Activated T-cell treated with anti-CD3 and anti-CD28 coated beads, Interleukin-2, amount 50 U/mL, for 24 hours (primary cell): ENCODE measurements around the gene NRXN3.

ENCODE experiments used
- DNase-seq: peaks from one replicate; pipeline ENCODE4 v3.0.0-alpha.2; 2020
- H3K27ac Mint-ChIP-seq: 2 replicates; pipeline ENCODE4 v1.8.0; 2020; ENCODE audit warnings: mild to moderate bottlenecking, mixed read lengths
- H3K27me3 Mint-ChIP-seq: 2 replicates; pipeline ENCODE4 v1.8.0; 2020; ENCODE audit warnings: mixed read lengths
- H3K36me3 Mint-ChIP-seq: 2 replicates; pipeline ENCODE4 v1.8.0; 2020; ENCODE audit warnings: low read depth, mixed read lengths
- H3K4me1 Mint-ChIP-seq: 2 replicates; pipeline ENCODE4 v1.8.0; 2020; ENCODE audit warnings: low read depth, mixed read lengths
- H3K4me3 Mint-ChIP-seq: 2 replicates; pipeline ENCODE4 v1.8.0; 2020; ENCODE audit warnings: mild to moderate bottlenecking, moderate library complexity, mixed read lengths
- H3K9me3 Mint-ChIP-seq: 2 replicates; pipeline ENCODE4 v1.8.0; 2020; ENCODE audit warnings: mixed read lengths

Gene NRXN3

GRCh38 chr14:79320561-79320960 is 1150.4 kb downstream of the NRXN3 start:
- no peak overlapping the region for H3K27ac Mint-ChIP-seq
- no peaks in the 10 kb centered on the region for H3K27me3 Mint-ChIP-seq
- H3K36me3 Mint-ChIP-seq = no peaks in the 10 kb centered on the region
- H3K4me3 Mint-ChIP-seq = no peak overlapping the region
- no peak for DNase-seq
- no peaks in the 10 kb centered on the region for H3K4me1 Mint-ChIP-seq
- H3K9me3 Mint-ChIP-seq = no peaks in the 10 kb centered on the region

- no peaks in the 10 kb centered on the region for H3K36me3 Mint-ChIP-seq
- no peaks in the 10 kb centered on the region for H3K27me3 Mint-ChIP-seq
- no peaks in the 10 kb centered on the region for H3K9me3 Mint-ChIP-seq
- no peak overlapping the region for H3K27ac Mint-ChIP-seq
- no peaks in the 10 kb centered on the region for H3K4me1 Mint-ChIP-seq
- no peak overlapping the region for H3K4me3 Mint-ChIP-seq
- DNase-seq = no peak
These were observed 1150.9 kb downstream of the NRXN3 start for GRCh38 chr14:79321070-79321469.

DNA sequence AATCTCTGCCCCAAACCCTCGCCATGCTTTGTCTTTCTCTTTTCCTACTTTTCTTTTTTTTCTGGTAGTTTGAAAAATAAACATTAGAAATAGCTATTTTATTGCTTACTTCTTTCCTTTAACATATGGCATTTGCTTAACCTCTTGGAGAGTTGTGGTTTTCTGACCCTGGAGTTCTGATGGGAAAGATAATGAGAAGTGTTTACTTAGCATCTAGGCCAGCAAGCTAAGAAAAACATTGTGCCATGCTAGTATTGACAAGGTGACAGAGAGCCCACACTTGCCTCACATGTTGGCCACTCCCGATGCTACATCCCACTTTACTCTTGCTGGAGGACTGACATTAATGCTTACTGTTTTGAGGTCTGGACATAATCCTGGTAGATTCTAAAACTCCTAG is 1154.9 kb downstream of the NRXN3 start:
- DNase-seq = no peak
- no peaks in the 10 kb centered on the region for H3K36me3 Mint-ChIP-seq

DNA sequence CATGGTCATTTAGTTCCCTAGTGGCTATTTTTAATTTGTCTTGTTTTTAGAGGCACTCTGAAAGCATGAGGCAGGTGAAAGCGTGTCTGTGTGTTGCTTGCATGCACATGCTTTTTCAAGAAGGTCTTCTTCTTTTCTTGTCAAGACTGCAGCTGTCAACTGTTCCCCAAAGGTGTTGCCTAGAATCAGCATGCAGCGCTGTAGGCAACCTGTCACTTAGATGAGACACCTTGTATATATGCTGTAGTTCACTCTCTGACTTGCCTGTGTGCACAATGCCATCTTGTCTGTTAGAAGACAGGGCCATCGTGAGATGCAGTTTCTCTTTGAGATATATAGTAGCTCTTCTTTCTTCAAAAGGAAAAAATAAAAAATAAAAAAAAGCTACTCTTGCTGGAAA is 1155.4 kb downstream of the NRXN3 start:
- H3K27me3 Mint-ChIP-seq = no peaks in the 10 kb centered on the region
- no peak overlapping the region for H3K27ac Mint-ChIP-seq
- no peaks in the 10 kb centered on the region for H3K36me3 Mint-ChIP-seq
- DNase-seq = no peak
- H3K9me3 Mint-ChIP-seq = peaks cover 2% of the 10 kb centered on the region
- H3K4me3 Mint-ChIP-seq = no peak overlapping the region
- no peaks in the 10 kb centered on the region for H3K4me1 Mint-ChIP-seq

More for the DNA sequence above, 1154.9 kb downstream of the NRXN3 start:
- H3K4me3 Mint-ChIP-seq = no peak overlapping the region
- H3K27ac Mint-ChIP-seq = no peak overlapping the region
- H3K27me3 Mint-ChIP-seq = no peaks in the 10 kb centered on the region
- no peaks in the 10 kb centered on the region for H3K4me1 Mint-ChIP-seq
- no peaks in the 10 kb centered on the region for H3K9me3 Mint-ChIP-seq

GRCh38 chr14:79328863-79329262 is 1158.7 kb downstream of the NRXN3 start:
- H3K4me1 Mint-ChIP-seq = no peaks in the 10 kb centered on the region
- H3K27ac Mint-ChIP-seq = no peak overlapping the region
- H3K4me3 Mint-ChIP-seq = no peak overlapping the region
- no peaks in the 10 kb centered on the region for H3K27me3 Mint-ChIP-seq
- no peak for DNase-seq
- H3K36me3 Mint-ChIP-seq = no peaks in the 10 kb centered on the region
- H3K9me3 Mint-ChIP-seq = peaks cover 2% of the 10 kb centered on the region

- Mint-ChIP-seq H3K27me3 (no peaks in the 10 kb centered on the region), H3K27ac (no peak overlapping the region), H3K4me3 (no peak overlapping the region), H3K4me1 (no peaks in the 10 kb centered on the region), H3K9me3 (peaks cover 2% of the 10 kb centered on the region), H3K36me3 (no peaks in the 10 kb centered on the region)
- no peak for DNase-seq
These were observed 1161.7 kb downstream of the NRXN3 start for GRCh38 chr14:79331830-79332229.

DNA sequence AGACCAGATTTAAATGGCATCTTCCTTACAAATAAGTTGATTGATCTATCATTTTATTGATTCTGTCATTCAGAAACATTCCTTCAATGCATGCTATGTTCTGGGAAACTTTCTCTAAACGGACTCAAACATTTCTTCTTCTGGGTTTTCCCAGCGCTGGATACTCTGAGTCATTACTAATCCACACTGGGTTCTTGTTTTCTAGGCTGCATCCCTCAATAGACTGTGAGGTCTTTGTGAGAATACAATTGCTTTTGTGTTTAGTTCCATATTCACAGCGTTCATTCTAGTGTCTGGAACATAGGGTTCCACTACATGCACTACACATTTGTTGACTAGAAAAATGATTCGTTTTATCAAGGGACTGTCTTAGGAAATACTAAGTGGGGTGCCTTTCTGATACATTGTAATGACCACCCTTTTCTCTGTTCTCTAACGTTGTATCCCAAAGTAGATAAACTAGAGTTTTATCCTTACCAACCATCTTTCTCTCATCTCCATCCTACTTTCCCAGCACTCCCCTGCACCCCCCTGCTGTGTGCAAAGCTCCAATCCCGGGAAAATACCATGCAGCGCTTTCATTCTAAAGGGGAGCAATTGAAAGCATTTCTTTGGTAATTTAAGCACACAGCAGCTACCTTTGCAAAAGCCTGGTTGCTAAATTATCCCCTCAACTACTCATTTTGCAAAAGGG is 1162.5 kb downstream of the NRXN3 start:
- H3K4me3 Mint-ChIP-seq = no peak overlapping the region
- H3K27me3 Mint-ChIP-seq = no peaks in the 10 kb centered on the region
- no peak for DNase-seq
- H3K36me3 Mint-ChIP-seq = no peaks in the 10 kb centered on the region
- peaks cover 2% of the 10 kb centered on the region for H3K9me3 Mint-ChIP-seq
- no peaks in the 10 kb centered on the region for H3K4me1 Mint-ChIP-seq
- H3K27ac Mint-ChIP-seq = no peak overlapping the region

DNA sequence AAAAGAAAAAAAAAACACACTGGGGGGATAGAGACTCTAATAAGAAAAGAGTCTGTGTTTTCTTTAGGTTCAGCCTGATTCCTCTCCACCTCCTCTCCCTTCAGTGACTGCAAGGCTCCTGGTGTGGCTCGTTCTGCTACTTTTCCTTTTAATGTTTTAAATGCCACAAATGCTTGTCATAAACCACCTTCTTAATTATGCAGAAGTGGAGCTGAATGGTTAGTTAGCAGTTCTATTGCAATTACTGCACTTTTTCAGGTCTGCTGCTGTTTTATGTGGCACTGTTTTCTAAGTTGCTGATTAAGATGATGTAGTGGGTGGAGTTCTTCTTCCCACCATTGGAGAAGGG is 1163.0 kb downstream of the NRXN3 start:
- no peaks in the 10 kb centered on the region for H3K36me3 Mint-ChIP-seq
- no peaks in the 10 kb centered on the region for H3K27me3 Mint-ChIP-seq
- no peak overlapping the region for H3K4me3 Mint-ChIP-seq
- DNase-seq = no peak
- H3K4me1 Mint-ChIP-seq = no peaks in the 10 kb centered on the region
- no peak overlapping the region for H3K27ac Mint-ChIP-seq
- peaks cover 2% of the 10 kb centered on the region for H3K9me3 Mint-ChIP-seq

GRCh38 chr14:79334272-79334671 is 1164.1 kb downstream of the NRXN3 start:
- Mint-ChIP-seq H3K27me3 (no peaks in the 10 kb centered on the region), H3K4me3 (no peak overlapping the region), H3K36me3 (no peaks in the 10 kb centered on the region), H3K27ac (no peak overlapping the region), H3K9me3 (peaks cover 2% of the 10 kb centered on the region), H3K4me1 (no peaks in the 10 kb centered on the region)
- no peak for DNase-seq

DNA sequence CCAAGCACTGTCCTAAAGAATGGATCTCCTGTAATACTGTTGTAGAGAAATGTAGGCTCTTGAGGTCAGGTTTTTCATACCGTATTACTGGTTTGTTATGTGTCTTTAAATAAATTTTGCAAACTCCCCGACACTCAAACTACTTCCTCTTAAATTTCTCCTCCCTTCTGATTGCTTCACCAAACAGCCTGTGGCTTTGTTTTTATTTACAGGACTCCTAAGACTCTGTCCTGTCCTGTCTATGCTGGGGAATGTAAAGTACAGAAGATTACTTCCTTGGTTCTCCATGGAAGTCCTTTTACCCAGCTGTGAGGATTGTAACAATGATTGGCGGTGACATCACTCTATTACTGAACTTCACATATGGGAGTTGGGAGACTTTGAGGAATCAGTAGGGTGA is 1167.6 kb downstream of the NRXN3 start:
- no peak for DNase-seq
- Mint-ChIP-seq H3K27me3 (no peaks in the 10 kb centered on the region), H3K9me3 (peaks cover 3% of the 10 kb centered on the region), H3K27ac (no peak overlapping the region), H3K36me3 (no peaks in the 10 kb centered on the region), H3K4me1 (no peaks in the 10 kb centered on the region), H3K4me3 (no peak overlapping the region)

DNA sequence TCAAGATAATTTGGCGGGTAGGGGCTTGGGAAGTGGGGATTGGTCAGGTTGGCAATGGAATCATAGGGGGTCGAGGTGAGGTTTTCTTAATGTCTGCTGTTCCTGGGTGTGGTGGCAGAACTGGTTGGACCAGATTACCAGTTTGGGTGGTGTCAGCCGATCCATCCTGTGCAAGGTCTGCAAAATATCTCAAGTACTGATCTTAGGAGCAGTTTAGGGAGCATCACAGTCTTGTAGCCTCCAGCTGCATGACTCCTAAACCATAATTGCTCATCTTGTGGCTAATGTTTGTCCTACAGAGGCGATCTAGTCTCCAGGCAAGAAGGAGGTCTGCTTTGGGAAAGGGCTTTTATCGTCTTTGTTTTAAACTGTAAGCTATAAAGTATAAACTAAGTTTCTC is 1172.8 kb downstream of the NRXN3 start:
- H3K4me1 Mint-ChIP-seq = no peaks in the 10 kb centered on the region
- no peak for DNase-seq

GRCh38 chr14:79351011-79351410 is 1180.8 kb downstream of the NRXN3 start:
- no peaks in the 10 kb centered on the region for H3K9me3 Mint-ChIP-seq

More for the DNA sequence above, 1172.8 kb downstream of the NRXN3 start:
- H3K27me3 Mint-ChIP-seq = no peaks in the 10 kb centered on the region
- H3K4me3 Mint-ChIP-seq = no peak overlapping the region
- no peaks in the 10 kb centered on the region for H3K36me3 Mint-ChIP-seq
- H3K27ac Mint-ChIP-seq = no peak overlapping the region
- H3K9me3 Mint-ChIP-seq = peaks cover 3% of the 10 kb centered on the region

GRCh38 chr14:79352076-79352630 is 1182.0 kb downstream of the NRXN3 start:
- Mint-ChIP-seq H3K4me1 (no peaks in the 10 kb centered on the region), H3K9me3 (no peaks in the 10 kb centered on the region), H3K4me3 (no peak overlapping the region), H3K27me3 (no peaks in the 10 kb centered on the region), H3K36me3 (no peaks in the 10 kb centered on the region), H3K27ac (no peak overlapping the region)
- no peak for DNase-seq

More at GRCh38 chr14:79351011-79351410, 1180.8 kb downstream of the NRXN3 start:
- H3K27ac Mint-ChIP-seq = no peak overlapping the region
- no peaks in the 10 kb centered on the region for H3K4me1 Mint-ChIP-seq
- no peak overlapping the region for H3K4me3 Mint-ChIP-seq
- no peaks in the 10 kb centered on the region for H3K27me3 Mint-ChIP-seq
- no peak for DNase-seq
- no peaks in the 10 kb centered on the region for H3K36me3 Mint-ChIP-seq

GRCh38 chr14:79354336-79354735 is 1184.2 kb downstream of the NRXN3 start:
- Mint-ChIP-seq H3K27ac (no peak overlapping the region), H3K9me3 (no peaks in the 10 kb centered on the region), H3K4me3 (no peak overlapping the region), H3K4me1 (no peaks in the 10 kb centered on the region), H3K27me3 (no peaks in the 10 kb centered on the region), H3K36me3 (no peaks in the 10 kb centered on the region)
- DNase-seq = no peak

- H3K36me3 Mint-ChIP-seq = no peaks in the 10 kb centered on the region
- H3K4me1 Mint-ChIP-seq = no peaks in the 10 kb centered on the region
- no peak for DNase-seq
- H3K27ac Mint-ChIP-seq = no peak overlapping the region
- H3K4me3 Mint-ChIP-seq = no peak overlapping the region
- no peaks in the 10 kb centered on the region for H3K9me3 Mint-ChIP-seq
- no peaks in the 10 kb centered on the region for H3K27me3 Mint-ChIP-seq
These were observed 1185.9 kb downstream of the NRXN3 start for GRCh38 chr14:79356040-79356439.

DNA sequence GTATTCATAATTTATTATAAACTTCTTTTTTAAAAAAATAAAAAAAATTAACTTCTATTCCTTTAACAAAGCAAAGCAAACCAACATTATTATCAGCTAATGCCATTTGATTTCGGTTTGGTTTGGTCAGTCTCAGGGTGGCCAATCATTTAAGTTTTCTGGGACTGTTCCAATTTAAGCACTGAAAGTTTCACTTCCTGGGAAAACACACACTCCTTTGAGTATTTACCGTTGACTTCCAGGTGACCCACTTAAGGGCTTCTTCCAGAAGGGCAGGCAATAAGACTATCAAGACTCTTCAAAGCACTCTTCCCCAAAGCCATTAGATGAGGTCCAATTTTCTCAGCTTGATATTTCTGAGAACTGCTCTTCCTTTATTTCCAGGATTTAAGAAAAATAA is 1187.1 kb downstream of the NRXN3 start:
- H3K27ac Mint-ChIP-seq = no peak overlapping the region
- H3K4me3 Mint-ChIP-seq = no peak overlapping the region
- H3K27me3 Mint-ChIP-seq = no peaks in the 10 kb centered on the region
- H3K36me3 Mint-ChIP-seq = no peaks in the 10 kb centered on the region
- no peak for DNase-seq
- no peaks in the 10 kb centered on the region for H3K4me1 Mint-ChIP-seq
- peaks cover 2% of the 10 kb centered on the region for H3K9me3 Mint-ChIP-seq
